Measurements from ENCODE around the gene APMAP.

The APMAP gene

DNA sequence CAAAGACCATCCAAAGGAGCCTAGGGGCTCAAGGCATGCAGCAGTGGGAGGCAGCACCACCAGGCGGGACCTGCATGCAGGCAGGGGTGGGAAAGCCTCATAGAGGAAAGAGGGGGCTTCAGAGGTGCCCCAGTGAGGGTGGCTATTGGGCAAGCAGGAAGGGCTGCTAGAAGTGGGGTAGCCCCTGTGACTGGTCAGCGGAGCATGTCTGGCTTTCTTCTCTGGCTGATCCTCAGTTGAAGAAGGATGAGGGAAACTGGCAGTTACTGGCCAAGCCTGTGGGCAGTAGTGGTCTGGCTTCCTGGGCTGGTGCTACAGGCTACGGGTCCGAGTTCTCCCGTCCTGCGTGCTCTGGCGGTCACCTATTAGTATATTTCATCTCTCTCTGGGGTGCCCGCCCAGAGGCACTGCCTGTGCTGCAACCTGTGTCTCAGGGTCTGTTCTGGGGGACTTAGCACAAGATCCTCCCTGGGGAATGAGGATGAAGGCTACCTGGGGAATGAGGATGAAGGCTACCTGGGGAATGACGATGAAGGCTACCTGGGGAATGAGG, 79.4 kb downstream of the APMAP start:
- H3K4me1 ChIP-seq (ENCODE audit: low read depth, poor library complexity, severe bottlenecking): peaks cover under 1% of the 10 kb centered on the region
- no peak overlapping the region for H3K9ac ChIP-seq
- no peaks in the 10 kb centered on the region for H3K36me3 ChIP-seq (ENCODE audit: insufficient read depth)
- H3K27ac ChIP-seq: no peak overlapping the region
- no peak overlapping the region for H2AFZ ChIP-seq (ENCODE audit: low read depth)
- no peaks in the 10 kb centered on the region for H3K79me2 ChIP-seq (ENCODE audit: insufficient read depth, low read depth)
- H4K20me1 ChIP-seq (ENCODE audit: insufficient read depth): no peaks in the 10 kb centered on the region
- no peak overlapping the region for H3K4me3 ChIP-seq (IDR thresholded peaks at IDR 0.05; ENCODE audit: insufficient read depth, low read depth, low read length)
- H3K27me3 ChIP-seq (ENCODE audit: insufficient read depth, low read depth): no peaks in the 10 kb centered on the region
- no peak overlapping the region for H3K4me2 ChIP-seq
- TF ChIP-seq, protein P1, sequence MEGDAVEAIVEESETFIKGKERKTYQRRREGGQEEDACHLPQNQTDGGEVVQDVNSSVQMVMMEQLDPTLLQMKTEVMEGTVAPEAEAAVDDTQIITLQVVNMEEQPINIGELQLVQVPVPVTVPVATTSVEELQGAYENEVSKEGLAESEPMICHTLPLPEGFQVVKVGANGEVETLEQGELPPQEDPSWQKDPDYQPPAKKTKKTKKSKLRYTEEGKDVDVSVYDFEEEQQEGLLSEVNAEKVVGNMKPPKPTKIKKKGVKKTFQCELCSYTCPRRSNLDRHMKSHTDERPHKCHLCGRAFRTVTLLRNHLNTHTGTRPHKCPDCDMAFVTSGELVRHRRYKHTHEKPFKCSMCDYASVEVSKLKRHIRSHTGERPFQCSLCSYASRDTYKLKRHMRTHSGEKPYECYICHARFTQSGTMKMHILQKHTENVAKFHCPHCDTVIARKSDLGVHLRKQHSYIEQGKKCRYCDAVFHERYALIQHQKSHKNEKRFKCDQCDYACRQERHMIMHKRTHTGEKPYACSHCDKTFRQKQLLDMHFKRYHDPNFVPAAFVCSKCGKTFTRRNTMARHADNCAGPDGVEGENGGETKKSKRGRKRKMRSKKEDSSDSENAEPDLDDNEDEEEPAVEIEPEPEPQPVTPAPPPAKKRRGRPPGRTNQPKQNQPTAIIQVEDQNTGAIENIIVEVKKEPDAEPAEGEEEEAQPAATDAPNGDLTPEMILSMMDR (conservative IDR thresholded peaks at IDR 0.05; ENCODE audit: low read depth, low read length): no peak

Data from KMS-11 (cell line).